HepG2 (cell line): ENCODE results near the gene FOXA3. TPM values are rescaled to one million over a fixed set of nuclear protein-coding genes. Genes with fewer than 3 reads are reported as not detected.
A peak's percentile ranks its signal among the peaks of the same experiment; 100 is the strongest.

ENCODE experiments used
- E2F1 ChIP-seq: sonication (generic); formaldehyde crosslinking; IDR thresholded peaks from 2 replicates; pipeline ENCODE4 v1.5.0; 2020; ENCODE audit warnings: missing genetic modification reagents
- HCFC1 ChIP-seq: fragments of 150-350 bp; IDR thresholded peaks from 2 replicates; pipeline ENCODE4 v1.6.1; 2014; ENCODE audit warnings: low read depth, low read length
- JUN ChIP-seq: sonication (generic); formaldehyde crosslinking; IDR thresholded peaks from 2 replicates; pipeline ENCODE4 v1.4.0; 2020; ENCODE audit warnings: mild to moderate bottlenecking, missing genetic modification reagents
- RFXAP ChIP-seq: sonication (generic); formaldehyde crosslinking; IDR thresholded peaks from 2 replicates; pipeline ENCODE4 v1.4.0; 2020; ENCODE audit warnings: missing genetic modification reagents, borderline replicate concordance
- SKI ChIP-seq: fragments of 450-650 bp; IDR thresholded peaks from one replicate; pipeline ENCODE4 v1.6.1; 2018; ENCODE audit warnings: mild to moderate bottlenecking; ENCODE audit not compliant: partially characterized antibody
- ZFY ChIP-seq: sonication (generic); formaldehyde crosslinking; IDR thresholded peaks from 2 replicates; pipeline ENCODE4 v1.4.0; 2020; ENCODE audit warnings: missing genetic modification reagents
- ZNF331 ChIP-seq: sonication (generic); formaldehyde crosslinking; IDR thresholded peaks from 2 replicates; pipeline ENCODE4 v1.4.0; 2020; ENCODE audit warnings: missing genetic modification reagents
- ZNF34 ChIP-seq: sonication (generic); formaldehyde crosslinking; IDR thresholded peaks from 2 replicates; pipeline ENCODE4 v1.4.0; 2020; ENCODE audit warnings: mild to moderate bottlenecking, missing genetic modification reagents, borderline replicate concordance
- ZNF572 ChIP-seq: sonication (generic); formaldehyde crosslinking; IDR thresholded peaks from 2 replicates; pipeline ENCODE4 v1.5.1; 2020; ENCODE audit warnings: mild to moderate bottlenecking, missing genetic modification reagents
- ZNF597 ChIP-seq: sonication (generic); formaldehyde crosslinking; IDR thresholded peaks from 2 replicates; pipeline ENCODE4 v1.5.0; 2020; ENCODE audit warnings: missing genetic modification reagents
- ZNF615 ChIP-seq: sonication (generic); formaldehyde crosslinking; IDR thresholded peaks from 2 replicates; pipeline ENCODE4 v1.5.0; 2020; ENCODE audit warnings: mild to moderate bottlenecking, missing genetic modification reagents, borderline replicate concordance
- ZNF816 ChIP-seq: sonication (generic); formaldehyde crosslinking; IDR thresholded peaks from 2 replicates; pipeline ENCODE4 v1.8.0; 2022; ENCODE audit warnings: missing genetic modification reagents, mild to moderate bottlenecking, borderline replicate concordance
- polyA plus RNA-seq, 8 experiments: library from polyadenylated mRNA; depleted of rRNA in 3 of 8; stranded (reverse) in 7 of 8; unstranded in 1 of 8; fragments of >200 nt; fragmentation: Illumina TruSeq in 4 of 8; extraction: Trizol in 4 of 8; gene quantifications; 2 replicates each; pipeline versions ENCODE4 v1.2.1 to v1.2.3, GENCODE V29; 2011 to 2016; ENCODE audit warnings: low read depth in 4 of 8, missing spikeins in 1 of 8, mixed read lengths in 1 of 8; ENCODE audit not compliant: insufficient read depth in 1 of 8
- total RNA-seq, 5 experiments: library from RNA; depleted of rRNA; stranded (reverse); fragments of >200 nt; fragmentation: Illumina TruSeq; extraction: Trizol; gene quantifications; 2 replicates each; pipeline ENCODE4 v1.2.3, GENCODE V29; 2016; ENCODE audit warnings: low read depth in 1 of 5

Gene FOXA3
- total and polyA plus RNA-seq, 2 of the 13 experiments (the other 11 are each of a cell fraction or from before 2014, with no cell fraction given) = 29.8 to 47.6 TPM

DNA sequence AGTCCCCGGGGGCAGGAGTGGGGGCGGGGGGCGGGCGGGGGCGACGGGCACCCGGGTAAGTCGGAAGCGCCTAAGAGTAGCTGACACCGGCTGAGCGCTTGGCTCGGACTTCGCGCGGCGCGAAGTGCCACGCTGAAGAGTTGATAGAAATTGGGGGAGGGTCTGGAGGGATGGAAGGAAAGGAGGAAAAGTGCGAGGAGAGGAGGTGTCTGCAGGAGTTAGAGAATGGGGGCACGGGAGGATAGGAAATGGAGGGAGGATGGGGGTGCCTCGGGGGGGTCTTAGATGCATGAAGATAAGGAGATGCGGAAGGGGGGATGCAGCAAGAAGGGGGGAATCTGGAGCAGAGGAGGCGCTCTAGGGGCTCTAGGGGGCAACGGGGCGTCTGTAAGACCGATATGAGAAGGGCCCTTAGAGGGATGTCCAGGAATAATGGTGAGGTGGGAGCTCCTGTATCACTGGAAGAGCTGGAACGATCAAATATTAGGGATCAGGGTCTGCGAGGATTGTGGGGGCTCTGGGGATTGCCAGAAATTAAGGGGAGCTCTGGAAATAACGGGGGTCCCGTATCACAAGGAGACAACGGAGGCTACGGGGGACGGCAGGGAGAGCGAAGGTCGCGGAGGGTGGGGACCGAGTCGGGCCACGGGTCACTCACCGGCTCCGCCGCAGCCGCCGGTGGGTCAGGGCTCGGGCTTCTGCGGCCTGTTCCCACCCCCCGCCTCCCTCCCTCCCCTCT lies 38.0 kb downstream of the FOXA3 start, which contains the start of gene MYPOP (continued):
- TF ChIP-seq E2F1 (CRISPR knock-in tag) = no peak
- no peak for TF ChIP-seq ZNF816
- no peak for TF ChIP-seq SKI
- TF ChIP-seq ZNF597 (CRISPR knock-in tag) = no peak
- TF ChIP-seq ZFY (CRISPR knock-in tag) = peak; percentile 68
- 0 out of 2 replicates have a peak, but pooled peaks have one; percentile 36 for TF ChIP-seq ZNF615 (CRISPR knock-in tag)
- TF ChIP-seq HCFC1 = no peak
- no peak for TF ChIP-seq JUN (CRISPR knock-in tag)
- TF ChIP-seq RFXAP (CRISPR knock-in tag) = no peak
- 0 out of 2 replicates have a peak, but pooled peaks have one; percentile 7 for TF ChIP-seq ZNF331 (CRISPR knock-in tag)
- TF ChIP-seq ZNF572 (CRISPR knock-in tag) = no peak
- no peak for TF ChIP-seq ZNF34 (CRISPR knock-in tag)
- TF ChIP-seq, all 625 proteins: peak for 47
